Measurements from ENCODE around the gene LRP1. TPM values are rescaled to one million over a fixed set of nuclear protein-coding genes. Genes with fewer than 3 reads are reported as not detected.

LRP1 gene
- total RNA-seq, 4 donors from 2014 or later, result 128 to 312 (median 207) TPM

- H3K27me3 ChIP-seq, result no peaks in the 10 kb centered on the region
- H3K9me3 ChIP-seq, result no peaks in the 10 kb centered on the region
- TF ChIP-seq CTCF (IDR thresholded peaks at IDR 0.05), result no peak
- no peak for TF ChIP-seq POLR2A (IDR thresholded peaks at IDR 0.05)
- H3K4me3 ChIP-seq, result no peak overlapping the region
- DNase-seq, result no peak
- peaks cover 0 to 85% (median 0%) of the 10 kb centered on the region in 3 donors for H3K36me3 ChIP-seq
- no peaks in the 10 kb centered on the region for H3K4me1 ChIP-seq
- H3K27ac ChIP-seq, result no peak overlapping the region
Measured at GRCh38 chr12:57179331-57180086, 51.2 kb downstream of the LRP1 start.

- Histone ChIP-seq H3K9me3 (no peaks in the 10 kb centered on the region), H3K27ac (no peak overlapping the region), H3K27me3 (no peaks in the 10 kb centered on the region), H3K36me3 (peaks cover 0 to 85% (median 0%) of the 10 kb centered on the region in 3 donors), H3K4me3 (no peak overlapping the region), H3K4me1 (no peaks in the 10 kb centered on the region)
- no peak for TF ChIP-seq POLR2A (IDR thresholded peaks at IDR 0.05)
- TF ChIP-seq CTCF (IDR thresholded peaks at IDR 0.05), result no peak
- no peak for DNase-seq
Measured at GRCh38 chr12:57180321-57180989, 52.2 kb downstream of the LRP1 start.

GRCh38 chr12:57181072-57181471, 52.8 kb downstream of the LRP1 start:
- no peak overlapping the region for H3K4me3 ChIP-seq
- no peak for DNase-seq
- TF ChIP-seq POLR2A (IDR thresholded peaks at IDR 0.05) (no peak), CTCF (IDR thresholded peaks at IDR 0.05) (no peak)
- no peak overlapping the region for H3K27ac ChIP-seq
- H3K27me3 ChIP-seq, result no peaks in the 10 kb centered on the region
- H3K9me3 ChIP-seq, result no peaks in the 10 kb centered on the region
- peaks cover 0 to 86% (median 0%) of the 10 kb centered on the region in 3 donors for H3K36me3 ChIP-seq
- H3K4me1 ChIP-seq, result no peaks in the 10 kb centered on the region

- no peaks in the 10 kb centered on the region for H3K4me1 ChIP-seq
- H3K27ac ChIP-seq, result no peak overlapping the region
- H3K9me3 ChIP-seq, result no peaks in the 10 kb centered on the region
- no peak for TF ChIP-seq POLR2A (IDR thresholded peaks at IDR 0.05)
- TF ChIP-seq CTCF (IDR thresholded peaks at IDR 0.05), result no peak
- no peak for DNase-seq
- H3K36me3 ChIP-seq, result peaks cover 0 to 86% (median 0%) of the 10 kb centered on the region in 3 donors
- no peak overlapping the region for H3K4me3 ChIP-seq
- H3K27me3 ChIP-seq, result no peaks in the 10 kb centered on the region
Measured at GRCh38 chr12:57181561-57182155, 53.4 kb downstream of the LRP1 start.

- no peaks in the 10 kb centered on the region for H3K27me3 ChIP-seq
- peaks cover 0 to 86% (median 0%) of the 10 kb centered on the region in 3 donors for H3K36me3 ChIP-seq
- no peaks in the 10 kb centered on the region for H3K4me1 ChIP-seq
- no peak overlapping the region for H3K27ac ChIP-seq
- peak; percentile 73 to 90 (median 86) for DNase-seq
- no peaks in the 10 kb centered on the region for H3K9me3 ChIP-seq
- peak; percentile 59 to 95 (median 90) for TF ChIP-seq CTCF (IDR thresholded peaks at IDR 0.05)
- TF ChIP-seq POLR2A (IDR thresholded peaks at IDR 0.05), result no peak
- H3K4me3 ChIP-seq, result no peak overlapping the region
Measured at GRCh38 chr12:57182918-57183575, 54.8 kb downstream of the LRP1 start.

Data from Peyer's patch (tissue), 4 donors.